Gastroesophageal sphincter (tissue), 3 donors: Measurements from ENCODE around the gene DPEP3.

Experiments used
- CTCF ChIP-seq, 4 experiments: fragments of 200-600 bp in 2 of 4; fragments of 450-650 bp in 2 of 4; sonication (generic) in 1 of 4; IDR thresholded peaks; one replicate each; pipeline ENCODE4 v1.5.1; 2017 to 2019; ENCODE audit warnings: antibody characterized with exemption in 4 of 4, mild to moderate bottlenecking in 2 of 4, moderate library complexity in 2 of 4
- POLR2A ChIP-seq, 2 donors: fragments of 450-650 bp; IDR thresholded peaks; one replicate each; pipeline ENCODE4 v1.6.1; 2017; ENCODE audit warnings: antibody characterized with exemption in 2 of 2, mild to moderate bottlenecking in 2 of 2, moderate library complexity in 1 of 2
- POLR2AphosphoS5 ChIP-seq: sonication (generic); formaldehyde crosslinking; IDR thresholded peaks from one replicate; pipeline ENCODE4 v1.6.1; 2017; ENCODE audit warnings: antibody characterized with exemption

DNA sequence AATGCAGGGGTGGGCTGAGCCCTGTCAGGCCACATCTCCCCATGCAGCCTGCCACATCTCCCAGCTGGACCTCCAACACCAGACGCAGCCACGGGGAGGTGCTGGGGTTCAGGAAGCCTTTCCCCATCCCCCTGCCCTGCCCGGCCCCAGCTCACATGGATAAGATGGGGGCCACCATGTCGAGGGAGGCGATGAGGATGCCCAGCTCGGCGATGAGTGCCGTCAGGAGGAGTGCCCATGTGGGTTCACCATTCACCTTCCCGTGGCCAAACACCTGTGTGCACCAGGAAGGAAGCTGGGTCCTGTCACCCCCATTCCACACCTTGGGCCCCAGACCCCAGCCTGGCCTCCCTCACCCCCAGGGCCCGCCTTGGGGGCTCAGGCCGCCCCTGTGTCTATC is 30.7 kb downstream of the DPEP3 start:
- TF ChIP-seq POLR2AphosphoS5: no peak
- TF ChIP-seq POLR2A (IDR thresholded peaks at IDR 0.05): no peak
- no peak for TF ChIP-seq CTCF (IDR thresholded peaks at IDR 0.05)
